ENCODE results near the gene SIAE. TPM values are rescaled to one million over a fixed set of nuclear protein-coding genes. Genes with fewer than 3 reads are reported as not detected.

The SIAE gene, protein sequence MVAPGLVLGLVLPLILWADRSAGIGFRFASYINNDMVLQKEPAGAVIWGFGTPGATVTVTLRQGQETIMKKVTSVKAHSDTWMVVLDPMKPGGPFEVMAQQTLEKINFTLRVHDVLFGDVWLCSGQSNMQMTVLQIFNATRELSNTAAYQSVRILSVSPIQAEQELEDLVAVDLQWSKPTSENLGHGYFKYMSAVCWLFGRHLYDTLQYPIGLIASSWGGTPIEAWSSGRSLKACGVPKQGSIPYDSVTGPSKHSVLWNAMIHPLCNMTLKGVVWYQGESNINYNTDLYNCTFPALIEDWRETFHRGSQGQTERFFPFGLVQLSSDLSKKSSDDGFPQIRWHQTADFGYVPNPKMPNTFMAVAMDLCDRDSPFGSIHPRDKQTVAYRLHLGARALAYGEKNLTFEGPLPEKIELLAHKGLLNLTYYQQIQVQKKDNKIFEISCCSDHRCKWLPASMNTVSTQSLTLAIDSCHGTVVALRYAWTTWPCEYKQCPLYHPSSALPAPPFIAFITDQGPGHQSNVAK
- total RNA-seq = 6.8 and 14.4 TPM in 2 replicates

GRCh38 chr11:124673333-124674167 is at the start of gene SIAE, which contains the start of gene SPA17:
TSS of gene SIAE (minus strand) at chr11:124673739. CDS start at chr11:124673708, 31 bp downstream.
TSS of gene SPA17 (plus strand) at chr11:124673904. CDS start at chr11:124675265, 1,361 bp downstream.
- DNase-seq (ENCODE audit: low read depth in 2 of 2) = peak; percentile 93 to 97

DNA sequence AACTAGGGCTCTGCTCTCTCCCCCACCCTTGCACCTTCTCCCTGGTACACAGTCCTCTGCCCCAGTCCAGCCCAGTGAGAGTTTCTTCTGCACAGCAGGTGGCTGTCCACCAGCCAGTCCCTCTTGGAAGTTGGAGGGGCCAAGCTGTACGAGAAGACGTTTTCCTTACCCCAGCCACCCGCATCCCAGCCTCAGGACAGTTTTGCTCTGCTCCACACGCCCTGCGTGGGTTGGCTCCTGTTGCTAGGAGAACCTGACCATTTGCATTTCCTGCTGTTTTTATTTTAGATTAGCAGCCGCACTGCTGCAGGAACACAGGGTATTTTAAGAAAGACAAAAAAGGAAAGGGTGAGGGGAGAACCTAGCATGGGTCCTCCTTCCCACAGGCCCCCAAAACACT is 48.6 kb upstream of the SIAE start:
- DNase-seq (ENCODE audit: low read depth in 2 of 2) = no peak

DNA sequence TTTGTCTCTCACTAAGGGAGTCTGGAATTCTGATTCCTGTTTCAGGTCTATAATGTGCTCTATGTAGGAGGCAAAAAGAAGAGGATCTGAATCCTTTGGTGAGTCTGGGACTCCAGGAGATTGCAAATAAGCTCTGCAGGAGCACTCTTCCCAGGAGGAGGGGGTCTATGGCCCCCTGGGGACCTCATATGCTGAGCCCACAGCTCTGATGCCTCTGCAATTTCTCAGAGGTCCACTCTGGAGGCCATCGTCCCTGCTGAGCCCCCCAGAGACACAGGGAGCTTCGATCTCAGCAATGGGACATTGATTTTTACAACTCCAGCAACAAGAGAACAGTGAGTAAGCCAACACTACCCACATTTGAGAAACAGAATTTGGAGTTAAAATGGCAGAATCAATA is 46.0 kb upstream of the SIAE start:
- DNase-seq (ENCODE audit: low read depth in 2 of 2) = no peak

DNA sequence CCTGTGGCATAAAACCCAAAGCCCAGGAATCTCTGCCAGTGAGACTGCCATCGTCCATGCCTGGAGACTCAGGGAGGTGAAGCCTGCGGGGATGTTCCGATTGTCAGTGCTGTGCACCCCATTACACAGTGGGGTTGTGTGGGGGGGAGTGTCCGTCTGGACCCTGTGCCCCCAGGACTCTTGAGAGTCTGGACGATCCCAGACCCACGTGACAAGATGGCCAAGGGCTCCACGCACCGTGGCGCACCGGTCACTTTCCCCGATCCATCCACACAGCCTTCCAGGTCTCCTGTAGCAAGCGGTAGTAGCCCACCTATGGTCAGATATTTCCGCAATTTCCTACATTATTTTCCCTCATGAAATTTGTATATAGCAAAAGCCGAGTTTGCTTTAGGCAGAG is 45.3 kb upstream of the SIAE start:
- DNase-seq (ENCODE audit: low read depth in 2 of 2) = no peak

- DNase-seq (ENCODE audit: low read depth in 2 of 2) = peak in 1 of 2 donors; percentile 35
These were observed 44.5 kb upstream of the SIAE start for GRCh38 chr11:124717786-124718651.

- peak in 1 of 2 donors; percentile 60 for DNase-seq (ENCODE audit: low read depth in 2 of 2)
These were observed 43.9 kb upstream of the SIAE start for GRCh38 chr11:124717421-124717785.

GRCh38 chr11:124716591-124716990 is 43.1 kb upstream of the SIAE start:
- no peak for DNase-seq (ENCODE audit: low read depth in 2 of 2)

- no peak for DNase-seq (ENCODE audit: low read depth in 2 of 2)
These were observed 38.9 kb upstream of the SIAE start for GRCh38 chr11:124712392-124712791.

DNA sequence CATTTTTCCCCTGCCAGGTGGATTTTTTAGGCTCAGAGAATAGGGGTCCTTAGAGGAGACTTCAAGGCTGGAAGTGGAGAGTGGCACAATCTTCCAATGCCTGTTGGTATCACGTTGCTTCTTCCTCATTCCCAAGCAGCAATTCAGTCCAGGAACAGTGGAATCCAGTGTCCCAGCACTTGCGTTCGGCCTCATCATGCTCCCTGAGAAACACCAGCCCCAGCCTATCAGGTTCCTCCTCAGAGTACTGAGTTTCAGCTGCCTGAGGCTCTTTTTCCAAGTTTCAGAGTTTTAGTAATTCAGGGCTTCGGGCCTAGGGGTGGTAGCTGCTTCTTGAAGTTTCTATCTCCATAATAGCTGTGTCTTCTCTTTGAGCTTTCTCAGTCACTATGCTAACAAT is 34.3 kb upstream of the SIAE start:
- no peak for DNase-seq (ENCODE audit: low read depth in 2 of 2)

DNA sequence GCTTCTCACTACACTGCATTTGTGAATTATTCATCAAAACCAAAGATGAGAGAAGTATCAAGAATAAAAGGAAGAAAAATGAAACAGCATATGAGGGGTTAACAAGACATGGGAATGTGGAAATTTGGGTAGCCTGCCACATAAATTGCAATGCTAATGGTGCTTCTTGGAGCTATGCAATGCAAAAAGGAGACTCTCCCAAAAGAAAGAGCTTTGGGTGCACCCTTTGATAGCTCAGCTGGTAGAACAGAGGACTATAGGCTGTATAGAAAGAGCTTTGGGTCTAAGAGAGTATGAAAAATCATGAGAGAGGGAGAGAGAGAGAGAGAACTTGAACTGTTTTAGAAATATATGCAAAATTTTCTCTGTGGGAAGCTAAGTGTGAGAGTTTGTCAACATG is 26.5 kb upstream of the SIAE start:
- DNase-seq (ENCODE audit: low read depth in 2 of 2) = no peak

- DNase-seq (ENCODE audit: low read depth in 2 of 2) = no peak
These were observed 26.0 kb upstream of the SIAE start for GRCh38 chr11:124699547-124699946.

- no peak for DNase-seq (ENCODE audit: low read depth in 2 of 2)
These were observed 19.6 kb upstream of the SIAE start for GRCh38 chr11:124693142-124693541.

DNA sequence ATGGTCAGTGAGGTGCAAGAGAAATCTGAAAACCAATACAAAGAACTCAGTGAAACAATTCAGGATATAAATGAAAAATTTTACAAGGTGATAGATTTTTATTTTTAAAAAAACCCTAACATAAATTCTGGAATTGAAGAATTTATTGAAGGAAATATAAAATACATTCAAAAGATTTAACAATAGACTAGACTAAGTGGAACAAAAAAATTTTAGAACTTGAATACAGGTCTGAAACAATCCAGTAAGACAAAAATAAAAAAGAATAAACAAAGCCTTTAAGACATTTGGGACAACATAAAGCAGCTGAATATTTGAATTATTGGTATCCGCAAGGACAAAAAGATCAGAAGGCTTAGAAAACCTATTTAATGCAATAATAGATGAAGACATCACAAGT is 8.9 kb upstream of the SIAE start:
- DNase-seq (ENCODE audit: low read depth in 2 of 2) = no peak

GRCh38 chr11:124681421-124681820 is 7.9 kb upstream of the SIAE start:
- no peak for DNase-seq (ENCODE audit: low read depth in 2 of 2)

DNA sequence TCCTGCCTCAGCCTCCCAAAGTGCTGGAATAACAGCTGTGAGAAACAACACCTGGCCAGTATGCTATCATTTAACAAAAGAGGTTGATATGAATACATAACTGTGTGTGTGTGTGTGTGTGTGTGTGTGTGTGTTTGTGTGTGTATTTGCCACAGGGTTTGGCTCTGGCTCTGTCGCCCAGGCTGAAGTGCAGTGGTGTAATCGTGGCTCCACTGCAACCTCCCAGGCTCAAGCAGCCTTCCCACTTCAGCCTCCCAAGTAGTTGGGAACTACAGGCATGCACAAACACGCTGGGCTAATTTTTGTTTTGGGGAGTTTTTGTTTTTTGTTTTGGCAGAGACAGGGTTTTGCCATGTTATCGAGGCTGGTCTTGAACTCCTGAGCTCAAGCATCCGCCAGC is 4.9 kb upstream of the SIAE start:
- no peak for DNase-seq (ENCODE audit: low read depth in 2 of 2)

GRCh38 chr11:124676386-124676785 is 2.8 kb upstream of the SIAE start:
- DNase-seq (ENCODE audit: low read depth in 2 of 2) = peak; percentile 84 to 94

DNA sequence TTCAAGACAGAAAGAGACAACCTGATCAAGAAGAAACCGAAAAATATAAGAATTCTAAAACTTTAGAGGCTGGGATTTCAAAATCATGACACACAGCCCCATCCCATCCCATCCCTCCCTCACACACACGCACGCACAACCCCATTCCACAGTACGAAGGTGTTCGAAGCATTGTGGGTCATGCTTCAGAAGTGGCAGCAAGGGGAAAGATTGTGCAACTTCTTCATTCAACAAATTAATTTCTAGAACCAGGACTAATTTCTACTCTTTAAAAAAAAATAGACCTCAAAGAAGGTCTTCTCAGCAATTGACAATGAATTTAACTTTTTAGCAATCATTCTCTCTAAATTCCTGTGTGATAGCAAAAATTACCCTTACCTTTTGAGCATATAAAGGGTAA is 1.0 kb upstream of the SIAE start:
- DNase-seq (ENCODE audit: low read depth in 2 of 2) = no peak

GRCh38 chr11:124674168-124674517 is 604 bp upstream of the SIAE start:
- no peak for DNase-seq (ENCODE audit: low read depth in 2 of 2)

- DNase-seq (ENCODE audit: low read depth in 2 of 2) = no peak
These were observed 863 bp downstream of the SIAE start for GRCh38 chr11:124672536-124673215.

DNA sequence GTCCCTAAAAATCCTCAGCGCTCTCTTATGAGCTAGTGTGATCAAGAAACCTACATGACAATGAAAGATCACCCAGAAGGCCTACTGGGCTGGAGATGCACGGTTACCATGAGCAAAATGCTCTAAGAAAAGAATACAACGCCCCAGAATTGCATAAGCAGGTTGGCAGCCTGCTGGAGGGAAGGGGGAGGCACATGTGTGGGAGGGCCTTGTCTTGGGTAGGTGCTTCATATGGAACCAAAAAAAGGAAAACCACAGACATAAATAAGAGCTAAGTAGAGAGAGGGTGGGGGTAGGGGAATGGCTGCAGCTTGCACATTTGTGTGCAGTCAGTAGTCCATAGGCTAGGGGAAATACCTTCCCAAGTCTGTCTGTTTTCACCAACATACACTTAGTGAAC is 2.8 kb downstream of the SIAE start:
- DNase-seq (ENCODE audit: low read depth in 2 of 2) = no peak

GRCh38 chr11:124669193-124669592 is 4.3 kb downstream of the SIAE start:
- peak; percentile 57 to 68 for DNase-seq (ENCODE audit: low read depth in 2 of 2)

Measured in dermis microvascular lymphatic vessel endothelial cell (primary cell).